NCI-H2107 (cell line): Measurements from ENCODE around the gene VPS50.
A peak's percentile ranks its signal among the peaks of the same experiment; 100 is the strongest.

ENCODE experiments used
- DNase-seq: peaks from one replicate; lab custom pipeline; 2025; lab: John Stamatoyannopoulos, UW

The VPS50 gene

DNA sequence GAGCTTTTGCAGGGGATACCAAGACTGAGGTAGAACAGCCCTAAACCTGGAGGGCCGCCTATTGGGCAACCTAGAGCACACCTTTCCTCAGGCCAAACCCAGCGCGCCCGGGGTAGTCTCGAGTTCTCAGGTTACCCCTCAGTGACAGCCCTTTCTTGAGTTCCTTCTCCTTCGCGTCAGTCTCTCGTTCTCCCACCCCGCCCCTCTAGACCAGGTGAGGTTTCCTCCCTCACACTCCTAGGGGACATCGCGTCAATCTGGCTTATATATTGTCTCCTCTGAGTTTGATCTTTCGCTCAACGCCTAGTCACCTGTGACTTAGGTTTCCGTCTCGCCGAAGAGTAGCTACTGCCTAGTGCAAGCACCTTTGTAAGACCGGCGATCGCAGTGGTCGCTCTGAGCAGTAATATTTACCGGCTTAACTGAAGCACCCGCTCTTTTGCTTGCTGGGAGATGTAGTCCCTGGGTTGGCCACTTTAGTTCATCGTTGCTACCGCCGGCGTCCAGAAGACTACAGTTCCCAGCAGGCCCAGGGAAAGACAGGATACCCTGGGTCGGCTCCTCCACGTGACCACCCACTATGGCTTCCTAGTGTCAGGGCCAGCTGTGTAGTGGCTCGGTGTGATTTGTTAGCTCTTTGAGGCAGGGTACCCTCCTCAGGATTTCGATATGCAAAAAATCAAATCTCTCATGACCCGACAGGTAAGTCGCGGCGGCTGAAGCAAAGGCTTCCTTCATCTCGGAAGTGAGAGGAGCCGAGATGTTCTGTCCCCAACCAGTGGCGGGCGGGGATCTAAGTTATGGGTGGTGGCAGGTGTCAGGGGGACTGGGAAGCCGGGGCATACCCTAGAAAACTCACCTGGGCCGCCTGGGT is at the start of gene VPS50:
Gene VPS50, plus strand, starts transcription at position 568 of the 874 bp plus-strand sequence. Its CDS starts 102 bp downstream, at position 670.
- peak; percentile 97 for DNase-seq

DNA sequence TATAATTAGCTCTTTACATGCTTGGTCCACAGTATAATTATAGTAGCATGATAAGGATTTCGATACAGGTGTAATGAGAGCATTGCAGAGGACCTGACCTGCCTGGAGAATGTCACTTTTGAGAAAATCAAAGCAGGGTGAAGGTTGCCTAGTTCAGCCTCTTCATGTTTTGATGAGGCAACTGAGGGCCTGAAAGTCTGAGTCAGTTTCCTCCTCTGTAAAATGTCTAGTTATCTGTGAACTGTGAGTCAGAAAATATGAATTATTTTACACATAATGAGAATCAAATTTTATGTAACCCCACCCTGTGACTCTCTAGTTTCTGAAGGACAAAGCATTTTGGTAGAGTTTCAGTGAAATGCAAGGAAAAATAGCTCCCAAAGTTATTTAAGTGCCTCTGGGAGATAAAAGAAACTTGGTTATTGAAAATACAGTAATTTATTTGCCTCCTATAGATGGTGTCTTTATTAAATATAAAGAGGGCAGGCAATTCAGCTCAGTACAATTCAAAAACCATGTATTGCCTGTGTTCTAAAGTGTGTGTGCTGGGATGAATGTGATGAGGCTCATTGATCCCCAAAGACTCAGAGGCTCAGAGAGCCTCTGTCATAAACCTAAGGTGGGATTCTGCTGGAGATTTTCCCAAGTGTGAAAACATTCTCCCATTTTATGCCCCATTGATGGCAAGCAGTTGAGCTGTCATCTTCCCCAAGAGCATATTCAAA is 46.7 kb upstream of the VPS50 start:
- DNase-seq = no peak

- no peak for DNase-seq
These were observed 43.1 kb upstream of the VPS50 start for GRCh38 chr7:93188870-93189634.

DNA sequence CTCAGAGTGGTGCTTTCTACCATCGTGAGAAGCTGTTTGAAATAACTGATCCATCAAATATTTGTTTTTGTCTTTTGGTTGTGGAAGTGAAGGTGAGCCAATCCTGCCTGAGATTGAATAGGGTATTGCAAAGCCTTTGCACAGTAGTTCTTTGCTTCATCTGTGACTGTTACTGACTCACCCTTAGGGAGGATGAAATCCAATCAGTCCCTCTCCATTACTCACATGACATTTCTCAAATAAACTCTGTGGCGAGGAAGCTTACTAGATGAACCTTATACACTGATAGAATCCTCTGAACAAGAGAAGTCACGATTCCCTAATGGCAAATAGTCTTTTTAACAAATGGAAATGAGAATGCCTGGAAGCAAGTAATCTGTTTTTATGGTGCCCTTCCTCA is 37.8 kb upstream of the VPS50 start:
- DNase-seq = no peak

DNA sequence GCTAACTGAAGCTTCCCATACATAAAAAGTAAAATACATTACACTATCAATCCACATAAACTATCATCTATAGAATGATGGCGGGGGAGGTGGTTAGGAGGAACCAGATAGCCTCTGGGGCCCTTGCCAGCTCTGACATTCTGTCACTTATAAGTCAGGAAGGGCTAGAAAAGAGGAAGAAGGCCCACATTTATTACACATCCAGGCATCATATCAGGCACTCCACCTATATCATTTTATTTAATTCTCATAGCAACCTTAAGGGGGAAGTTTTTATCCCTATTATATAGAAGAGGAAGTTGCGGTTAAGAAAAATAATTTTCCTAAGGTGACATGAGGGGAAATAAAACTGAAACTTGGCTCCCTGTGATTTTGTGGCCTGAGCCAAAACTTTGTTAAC is 35.8 kb upstream of the VPS50 start:
- no peak for DNase-seq

- no peak for DNase-seq
These were observed 33.7 kb upstream of the VPS50 start for GRCh38 chr7:93198472-93198871.

DNA sequence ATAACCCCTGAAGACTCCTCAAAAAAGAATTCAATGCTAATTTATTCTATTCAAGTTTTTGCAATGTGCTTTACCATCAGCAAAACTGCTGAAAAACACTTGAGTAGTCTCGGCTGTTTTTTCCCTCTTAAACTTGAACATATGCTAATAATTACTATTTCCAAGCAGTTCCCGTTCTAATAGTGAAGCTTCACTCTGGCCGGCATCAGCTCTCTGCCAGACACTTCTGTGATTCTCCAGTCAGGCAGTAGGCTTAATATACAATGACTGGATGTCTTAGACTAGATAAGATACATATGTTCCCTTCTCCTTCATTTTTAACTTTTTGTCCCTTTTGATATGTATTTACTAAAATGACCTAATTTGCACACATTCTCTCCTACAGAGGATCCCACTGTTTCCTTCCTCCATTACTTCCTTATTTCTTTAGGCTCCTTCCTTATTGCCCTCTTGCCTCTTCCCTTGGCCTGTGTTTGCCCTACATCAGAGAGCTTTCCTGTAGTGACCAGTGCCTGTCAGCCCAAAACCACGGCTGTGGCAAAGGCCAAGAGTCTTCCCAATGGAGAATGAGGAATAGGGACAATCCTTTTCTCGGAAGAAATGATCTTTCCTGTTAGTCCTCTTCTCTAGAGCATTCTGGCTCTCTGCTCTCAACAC is 29.4 kb upstream of the VPS50 start:
- DNase-seq = no peak

DNA sequence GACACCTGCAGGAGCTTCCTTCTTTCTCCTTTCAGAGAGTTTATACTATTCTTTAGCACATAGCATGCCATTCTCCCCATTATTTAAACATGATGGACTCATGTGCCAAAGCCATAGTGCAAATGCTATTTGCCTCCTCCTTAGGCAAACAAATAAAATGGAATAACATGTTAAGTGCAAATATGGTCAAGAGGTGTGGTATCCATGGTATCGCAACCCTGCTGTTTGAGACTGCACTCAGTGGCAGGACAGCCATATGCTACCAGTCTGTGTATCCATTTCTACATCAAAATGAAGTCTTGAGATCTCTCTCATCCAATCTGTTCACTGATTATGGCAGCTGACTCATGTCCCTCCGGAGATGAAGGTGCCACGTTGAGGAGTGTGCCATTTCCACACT is 28.7 kb upstream of the VPS50 start:
- no peak for DNase-seq

DNA sequence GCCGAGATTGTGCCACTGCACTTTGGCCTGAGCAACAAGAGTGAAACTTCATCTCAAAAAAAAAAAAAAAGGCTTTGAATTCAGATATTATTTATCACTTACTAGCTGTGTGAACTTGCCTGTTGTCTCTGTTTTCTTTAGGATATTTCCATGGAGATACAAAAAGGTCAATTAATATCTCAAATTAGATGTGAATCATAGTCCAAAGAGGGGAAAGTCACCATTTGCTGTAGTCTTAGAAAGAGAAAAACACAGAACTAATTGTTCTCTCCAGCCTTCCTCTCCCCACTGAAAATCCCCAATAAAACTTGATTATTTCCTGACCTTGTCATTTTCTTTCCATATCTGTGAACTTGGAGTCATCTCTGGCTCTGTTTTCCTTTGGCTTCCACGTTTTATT is 27.1 kb upstream of the VPS50 start:
- no peak for DNase-seq

DNA sequence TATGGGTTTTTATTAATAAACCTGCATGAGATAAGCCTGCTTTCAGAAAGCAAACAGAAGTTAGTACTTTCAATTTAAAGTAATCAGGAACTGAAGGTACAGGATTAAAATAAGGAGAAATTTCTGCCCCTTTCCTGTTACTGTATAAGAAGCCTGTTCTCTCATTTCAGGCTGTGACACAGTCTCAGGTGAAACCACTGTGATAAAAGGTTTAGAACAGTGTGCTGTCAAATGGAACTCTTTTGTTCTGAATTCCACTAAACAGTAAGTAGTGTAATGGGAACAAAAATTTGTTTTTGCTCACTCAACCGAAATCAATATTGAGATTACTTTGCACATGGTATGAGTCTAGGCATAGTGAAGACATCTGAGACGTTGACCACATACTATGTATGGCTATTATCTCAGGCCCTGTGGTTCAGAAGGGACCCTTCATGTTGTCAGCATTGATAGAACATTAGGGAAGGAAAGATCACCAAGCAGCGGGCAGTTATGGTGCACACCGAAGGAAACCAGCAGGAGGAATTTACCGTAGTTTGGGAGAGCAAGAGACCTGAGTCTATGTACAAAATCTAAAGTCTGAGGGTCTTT is 20.8 kb upstream of the VPS50 start:
- no peak for DNase-seq

GRCh38 chr7:93212881-93213280 is 19.3 kb upstream of the VPS50 start:
- DNase-seq = no peak

GRCh38 chr7:93218997-93219827 is 13.0 kb upstream of the VPS50 start:
- DNase-seq = no peak

DNA sequence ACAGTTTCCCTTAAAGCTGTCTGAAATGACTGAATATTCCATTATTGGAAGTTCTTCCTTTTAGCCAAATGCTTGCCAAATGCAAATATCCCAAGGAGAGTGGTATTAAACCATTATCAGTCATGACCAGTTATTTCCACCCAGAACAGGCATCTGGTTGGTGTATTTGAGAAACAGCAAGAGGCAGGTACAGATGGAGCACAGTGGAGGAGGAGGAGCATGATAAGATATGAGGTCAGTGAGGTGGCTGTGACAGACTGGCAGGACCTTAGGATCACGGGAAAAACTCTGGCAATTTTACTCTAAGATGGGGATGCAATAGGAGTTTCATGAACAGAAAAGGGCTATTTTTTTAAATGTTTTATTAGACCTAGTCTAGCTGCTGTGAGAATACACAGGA is 12.3 kb upstream of the VPS50 start:
- DNase-seq = no peak

DNA sequence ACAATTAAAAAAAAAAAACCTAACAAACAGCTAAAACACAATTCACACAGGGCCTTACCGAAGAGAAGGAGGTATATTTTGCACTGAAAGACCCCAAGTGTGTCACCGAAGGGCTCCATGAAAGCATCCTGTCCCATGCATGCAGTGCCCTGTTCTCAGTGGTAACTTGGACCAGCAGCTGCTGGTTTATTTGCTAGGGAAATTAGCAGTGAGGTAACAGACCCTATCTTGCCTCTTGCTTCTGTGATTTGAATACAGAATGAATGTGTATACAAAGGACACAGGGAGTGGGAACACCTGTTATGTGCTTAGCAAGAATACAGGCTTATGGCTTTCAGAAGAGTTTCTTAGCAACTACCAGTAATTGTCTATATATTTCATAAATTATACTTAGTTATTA is 5.9 kb upstream of the VPS50 start, which contains the start of gene HEPACAM2:
Gene HEPACAM2, minus strand, starts transcription at position 160 of the 400 bp plus-strand sequence.
- no peak for DNase-seq

DNA sequence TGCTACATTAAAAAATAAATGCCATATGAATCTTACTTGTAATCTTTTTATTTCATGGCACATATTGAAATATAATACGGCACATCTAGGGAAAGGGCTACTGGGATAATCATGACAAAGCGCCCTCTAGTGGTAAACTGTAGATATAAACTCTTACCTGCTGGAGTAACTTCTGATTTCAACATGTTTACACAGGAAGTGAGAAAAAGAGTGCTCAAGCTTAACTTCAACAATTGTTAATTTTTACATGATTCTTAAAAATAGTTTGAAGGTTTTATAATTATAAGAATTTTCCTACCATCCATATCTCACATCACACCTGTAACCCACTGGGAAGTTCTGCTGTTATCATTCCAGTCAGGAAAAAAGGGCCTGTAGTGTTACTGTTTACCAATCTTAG is 3.9 kb upstream of the VPS50 start:
- peak; percentile 62 for DNase-seq

GRCh38 chr7:93231259-93231658 is 907 bp upstream of the VPS50 start:
- no peak for DNase-seq

- no peak for DNase-seq
These were observed 480 bp downstream of the VPS50 start for GRCh38 chr7:93232673-93233018.

DNA sequence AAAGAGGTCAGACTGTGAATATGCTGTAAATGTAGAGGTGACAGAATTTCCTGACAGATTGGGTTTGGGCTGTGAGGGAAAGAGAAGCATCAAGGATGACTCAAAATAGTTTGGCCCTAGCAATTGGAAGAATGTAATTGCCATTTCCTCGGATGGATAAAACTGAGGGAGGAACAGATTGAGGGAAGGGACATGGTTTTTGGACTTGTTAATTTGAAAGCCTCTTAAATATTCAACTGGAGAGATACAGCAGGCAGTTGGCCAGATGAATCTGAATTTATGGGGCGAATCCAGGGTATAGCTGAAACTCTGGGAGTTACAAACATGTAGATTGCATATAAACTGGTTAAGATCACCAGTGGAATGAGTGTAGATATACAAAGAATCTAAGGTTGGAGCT is 3.4 kb downstream of the VPS50 start:
- DNase-seq = no peak

DNA sequence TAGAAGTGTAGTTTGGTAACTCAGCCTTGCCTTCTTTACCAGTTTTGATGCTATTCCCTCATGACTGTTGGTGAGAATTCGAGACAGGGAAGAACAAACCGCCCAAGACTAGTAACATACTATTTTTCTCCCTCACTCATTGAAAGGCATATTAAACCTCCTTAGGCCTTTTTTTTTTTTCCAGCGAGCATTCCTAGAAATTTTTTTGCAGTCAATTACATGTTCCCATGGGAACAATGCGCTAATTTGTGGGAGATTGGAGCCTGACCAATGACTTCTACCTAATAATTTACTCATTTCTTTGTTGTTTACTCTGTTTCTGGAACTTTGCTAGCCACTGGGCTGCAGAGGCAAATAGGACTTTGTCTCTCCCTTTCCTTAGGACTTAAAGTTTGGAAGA is 6.0 kb downstream of the VPS50 start:
- no peak for DNase-seq

DNA sequence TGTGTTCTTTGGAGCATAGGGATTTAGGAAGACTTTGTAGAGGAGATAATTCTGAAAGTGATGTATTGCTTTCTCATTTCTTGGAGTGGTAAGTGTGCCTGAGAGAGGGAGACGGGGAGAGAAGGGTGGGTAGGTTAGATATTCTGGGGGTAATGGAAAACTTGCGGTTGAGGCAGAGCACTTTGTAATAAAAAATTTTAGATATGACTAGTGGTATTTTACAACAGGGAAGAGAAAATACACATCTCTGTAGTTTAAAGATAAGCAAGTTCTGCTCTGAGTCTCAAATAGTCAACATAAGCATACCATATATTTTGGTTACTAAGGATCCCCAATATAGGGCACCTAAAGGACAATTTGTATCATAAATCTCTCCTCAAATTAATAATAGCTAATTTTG is 6.6 kb downstream of the VPS50 start:
- DNase-seq = no peak

- DNase-seq = no peak
These were observed 7.7 kb downstream of the VPS50 start for GRCh38 chr7:93239824-93240223.
